GM18508 (cell line): ENCODE measurements around the gene REEP2.
"Not testable (repeated sequence)": the region's sequence is repeated elsewhere in the genome, so short reads cannot be mapped to it uniquely, and the experiment has no call there.

ENCODE experiments used
- ATAC-seq: cut with Tn5 transposase; IDR thresholded peaks from one replicate; pipeline ENCODE4 v1.9.1; 2021; ENCODE audit warnings: moderate number of reproducible peaks; ENCODE audit not compliant: insufficient read depth, unreplicated experiment

REEP2 gene

GRCh38 chr5:138465261-138466124, 26.6 kb downstream of the REEP2 start, which contains the start of gene EGR1:
TSS of gene EGR1 (plus strand) at chr5:138465479. CDS start at chr5:138465762, 283 bp downstream.
- peak; percentile 23 for ATAC-seq

GRCh38 chr5:138466125-138466899, 27.5 kb downstream of the REEP2 start:
- no peak for ATAC-seq

- no peak for ATAC-seq
These were observed 28.2 kb downstream of the REEP2 start for GRCh38 chr5:138466900-138467710.

- no peak for ATAC-seq
These were observed 28.9 kb downstream of the REEP2 start for GRCh38 chr5:138467711-138468132.

- no peak for ATAC-seq
These were observed 29.5 kb downstream of the REEP2 start for GRCh38 chr5:138468133-138468965.

GRCh38 chr5:138468966-138469539, 30.2 kb downstream of the REEP2 start:
- no peak for ATAC-seq

- no peak for ATAC-seq
These were observed 30.9 kb downstream of the REEP2 start for GRCh38 chr5:138469540-138470321.

- no peak for ATAC-seq
These were observed 31.6 kb downstream of the REEP2 start for GRCh38 chr5:138470322-138471051.

- no peak for ATAC-seq
These were observed 32.1 kb downstream of the REEP2 start for GRCh38 chr5:138471052-138471361.

GRCh38 chr5:138472353-138472752, 33.5 kb downstream of the REEP2 start:
- ATAC-seq = no peak

- not testable (repeated sequence) for ATAC-seq
These were observed 34.3 kb downstream of the REEP2 start for GRCh38 chr5:138473151-138473550.

GRCh38 chr5:138476918-138477317, 38.1 kb downstream of the REEP2 start:
- no peak for ATAC-seq

GRCh38 chr5:138482638-138483037, 43.8 kb downstream of the REEP2 start:
- no peak for ATAC-seq

GRCh38 chr5:138488481-138488945, 49.7 kb downstream of the REEP2 start:
- ATAC-seq = no peak

- no peak for ATAC-seq
These were observed 50.8 kb downstream of the REEP2 start for GRCh38 chr5:138489683-138490061.

- ATAC-seq = no peak
These were observed 51.9 kb downstream of the REEP2 start for GRCh38 chr5:138490648-138491283.

- ATAC-seq = no peak
These were observed 52.4 kb downstream of the REEP2 start for GRCh38 chr5:138491284-138491648.
